DMS153 treated with DMSO at 0.1 percent for 48 hours (cell line): ENCODE data around the gene SYNDIG1L.

ENCODE experiments used
- DNase-seq: peaks from one replicate; lab custom pipeline; 2025; ENCODE audit not compliant: unreplicated experiment; lab: John Stamatoyannopoulos, UW

SYNDIG1L gene

DNA sequence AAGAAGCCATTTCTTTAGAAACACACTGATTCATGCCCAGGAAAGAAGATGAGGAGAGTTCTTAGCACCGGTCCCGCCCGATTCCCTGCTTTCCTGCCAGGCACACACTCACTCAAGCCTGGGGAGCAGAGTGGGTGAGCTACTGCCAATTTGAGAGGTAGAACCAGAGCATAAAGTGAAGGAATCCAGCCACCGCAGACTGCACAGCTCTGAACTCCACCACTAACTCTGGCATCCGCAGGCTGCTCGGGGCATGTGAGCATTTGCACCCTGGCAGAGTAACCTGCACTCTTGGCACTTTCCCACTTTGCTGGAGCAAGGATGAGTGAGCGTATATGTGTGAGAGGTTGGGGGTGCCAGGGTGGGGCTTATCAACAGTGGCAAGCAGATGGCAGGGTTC lies 4.0 kb upstream of the SYNDIG1L start:
- DNase-seq, result no peak

DNA sequence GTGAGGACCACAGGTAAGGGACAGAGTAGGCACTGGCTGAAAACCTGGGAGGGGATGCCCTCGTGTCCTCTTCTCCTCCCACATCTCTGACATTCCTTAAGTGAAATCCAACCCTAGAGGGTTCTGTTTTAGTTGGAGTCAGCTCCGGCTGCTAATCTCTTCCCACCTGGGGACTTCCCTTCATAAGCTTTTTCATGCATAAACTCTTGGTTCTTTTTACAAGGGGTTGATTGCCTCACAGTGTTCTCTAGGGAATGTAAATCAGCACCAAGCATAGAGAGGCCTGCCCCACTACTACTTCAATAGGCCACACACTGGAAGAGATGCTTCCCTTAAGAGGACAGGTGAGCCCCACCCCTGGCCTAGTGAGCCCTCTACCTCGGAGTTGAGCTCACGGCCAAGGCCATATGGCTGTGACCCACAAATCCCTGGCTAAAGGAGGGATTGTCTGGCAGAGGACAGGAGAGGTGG lies 3.2 kb upstream of the SYNDIG1L start:
- no peak for DNase-seq

DNA sequence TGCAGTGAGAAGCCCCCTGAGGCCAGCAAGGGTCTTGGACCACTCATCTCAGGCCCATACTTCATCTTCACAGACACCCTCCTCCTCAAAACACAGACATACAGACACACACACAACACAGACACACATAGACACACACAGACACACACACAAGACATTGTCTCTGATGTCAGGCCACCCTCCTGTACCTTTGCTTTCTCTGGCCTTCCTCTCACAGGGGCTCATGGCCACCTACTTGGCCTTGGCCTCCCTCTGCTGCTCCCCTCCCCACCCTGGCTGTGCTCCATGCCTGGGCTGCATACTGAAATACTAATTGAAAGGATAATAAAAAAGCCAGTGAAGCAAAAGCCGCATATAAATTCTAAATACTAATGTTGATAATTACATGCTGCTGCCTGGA lies 1.6 kb upstream of the SYNDIG1L start:
- no peak for DNase-seq

DNA sequence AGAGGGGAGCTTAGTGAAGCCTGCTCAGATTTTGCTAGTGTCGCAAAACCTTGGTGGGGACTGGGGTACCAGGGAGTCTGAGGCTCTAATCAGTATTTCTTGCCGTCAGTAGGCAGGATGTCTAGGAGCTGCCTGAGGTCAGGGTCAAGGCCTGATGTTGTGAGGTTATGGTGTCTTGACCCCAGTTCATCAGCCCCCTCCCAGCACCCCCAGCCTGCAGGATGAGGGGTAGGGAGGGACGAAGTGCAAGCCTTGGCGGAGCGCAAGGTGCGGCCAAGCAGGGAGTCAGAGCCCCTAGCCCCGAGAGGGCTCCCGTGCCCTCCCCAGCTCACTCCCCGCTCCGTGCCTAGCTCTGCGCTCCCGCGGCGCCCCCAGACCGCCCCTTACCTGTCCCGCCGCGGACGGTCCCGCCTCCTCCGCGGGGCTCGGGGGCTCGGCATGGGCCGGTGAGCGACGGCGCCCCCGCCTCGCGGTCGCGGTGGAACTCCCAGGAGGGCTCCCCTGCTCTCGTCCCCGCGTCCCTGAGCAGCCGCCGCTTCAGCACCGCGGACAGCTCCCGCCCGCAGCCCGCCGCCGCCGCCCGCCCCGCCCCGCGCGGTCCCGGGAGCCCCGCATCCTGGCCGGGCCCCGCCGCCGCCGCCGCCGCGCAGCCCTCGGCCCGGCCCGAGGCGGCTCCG lies 347 bp downstream of the SYNDIG1L start:
- no peak for DNase-seq

DNA sequence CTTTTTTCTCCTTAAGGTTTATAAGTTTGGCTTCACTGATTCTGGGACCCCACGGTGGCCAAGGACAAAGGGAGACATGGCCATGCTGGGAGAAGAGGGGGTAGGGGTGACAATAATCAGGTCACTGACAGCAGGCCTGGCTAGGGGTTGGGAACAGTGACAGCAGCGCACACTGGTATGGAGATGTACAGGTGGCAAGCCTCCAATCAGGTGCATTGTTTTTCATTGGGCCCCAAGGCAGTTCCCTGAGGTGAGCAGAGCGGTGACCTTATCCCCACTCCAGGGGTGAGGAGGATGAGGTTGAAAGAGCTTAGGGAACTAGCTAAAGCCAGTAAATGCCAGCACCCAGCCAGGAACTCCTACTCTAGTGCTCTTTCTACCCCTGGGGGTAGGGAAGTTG lies 1.4 kb downstream of the SYNDIG1L start:
- no peak for DNase-seq

DNA sequence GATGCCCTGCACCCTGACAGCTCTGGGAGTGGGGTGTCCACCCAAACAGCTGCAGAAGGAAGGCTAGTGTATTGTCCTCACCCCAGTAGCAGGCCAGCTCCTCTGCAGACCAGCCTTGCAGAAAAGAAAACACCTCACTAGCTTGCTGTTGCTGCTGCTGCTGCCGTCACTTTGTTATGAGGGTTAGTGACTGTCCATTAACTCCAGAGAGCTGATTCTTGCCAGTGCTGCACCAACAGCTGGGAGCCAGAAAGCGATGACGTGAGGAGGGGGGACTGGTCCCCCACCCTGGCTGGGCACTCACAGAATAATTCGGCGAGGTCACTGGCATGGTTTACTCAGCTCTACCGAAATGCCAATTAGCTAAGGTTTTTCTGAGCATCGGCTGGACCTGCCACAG lies 2.8 kb downstream of the SYNDIG1L start:
- no peak for DNase-seq

DNA sequence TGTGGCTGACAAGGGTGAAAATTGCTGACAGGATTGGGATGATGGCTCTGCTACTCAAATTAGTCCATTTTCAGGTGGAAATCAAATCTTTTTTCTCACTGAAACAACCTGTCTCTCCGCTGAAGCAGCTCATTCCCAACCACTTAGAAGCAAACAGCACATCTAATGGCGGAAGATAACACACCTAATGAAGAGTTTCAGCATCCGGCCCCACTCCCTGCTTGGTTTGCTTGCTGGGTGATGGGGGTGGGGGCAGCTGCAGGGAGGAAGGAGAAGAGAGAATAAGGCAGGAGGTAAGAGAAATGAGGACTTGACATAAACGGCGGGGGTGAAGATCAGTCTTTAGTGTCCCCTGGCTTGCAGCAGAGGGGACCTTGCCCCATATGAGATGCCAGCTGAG lies 4.0 kb downstream of the SYNDIG1L start:
- DNase-seq, result no peak

DNA sequence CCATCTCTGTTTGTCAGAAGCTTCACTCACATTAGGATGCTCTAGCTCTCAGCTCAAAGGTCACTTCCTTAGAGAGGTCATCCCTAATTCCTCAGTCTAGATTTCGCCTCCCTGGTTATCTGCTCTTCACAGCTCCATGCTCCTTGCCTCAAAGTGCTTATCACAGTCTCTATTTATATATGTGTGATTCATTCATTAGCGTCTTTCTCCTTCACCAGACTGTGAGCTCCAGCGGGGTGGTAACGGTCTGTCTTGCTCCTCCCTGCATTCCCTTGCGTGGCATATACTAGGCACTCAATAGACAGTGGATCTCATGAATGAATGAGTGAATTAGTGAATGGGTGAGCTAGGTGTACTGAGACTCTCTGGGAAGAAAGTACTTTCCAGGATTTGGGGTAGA lies 6.9 kb downstream of the SYNDIG1L start:
- no peak for DNase-seq

DNA sequence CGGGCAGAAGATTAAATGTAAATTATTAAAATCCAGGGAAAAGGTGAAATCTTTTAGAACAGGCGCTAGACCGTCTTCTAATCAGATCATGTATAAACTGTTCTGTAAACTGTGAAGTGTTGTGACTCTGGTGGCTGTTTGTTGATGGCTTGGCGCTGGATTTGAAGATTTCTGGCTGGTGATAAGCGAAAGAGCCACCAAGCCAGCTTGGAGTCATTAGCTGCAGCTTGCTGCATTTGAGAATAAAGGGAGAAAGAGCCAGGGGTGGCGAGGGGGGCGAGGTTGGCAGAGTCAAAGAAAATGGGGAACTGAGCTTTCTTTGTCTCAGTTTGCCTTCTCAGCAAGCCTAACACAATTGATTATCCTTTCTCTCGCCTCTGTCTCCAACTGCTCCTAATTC lies 8.0 kb downstream of the SYNDIG1L start:
- no peak for DNase-seq

DNA sequence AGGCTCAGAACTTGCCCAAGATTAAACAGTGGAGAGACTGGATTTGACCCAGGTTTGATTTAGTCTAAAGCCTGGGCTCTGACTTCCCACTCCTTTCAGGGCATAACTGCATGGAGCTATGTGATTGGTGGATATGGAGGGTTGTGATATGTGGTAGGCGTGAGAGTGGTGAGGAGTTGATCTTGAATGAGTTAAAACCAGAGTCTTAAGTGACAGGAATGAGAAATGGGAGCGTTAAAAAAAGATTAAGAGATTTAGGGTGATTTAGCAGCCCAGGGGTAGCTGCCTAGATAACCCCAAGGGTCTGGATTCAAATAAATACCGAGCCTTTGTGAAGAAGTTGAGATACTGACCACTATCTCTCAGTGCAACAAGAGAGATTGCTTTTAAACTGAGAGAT lies 8.4 kb downstream of the SYNDIG1L start:
- no peak for DNase-seq

DNA sequence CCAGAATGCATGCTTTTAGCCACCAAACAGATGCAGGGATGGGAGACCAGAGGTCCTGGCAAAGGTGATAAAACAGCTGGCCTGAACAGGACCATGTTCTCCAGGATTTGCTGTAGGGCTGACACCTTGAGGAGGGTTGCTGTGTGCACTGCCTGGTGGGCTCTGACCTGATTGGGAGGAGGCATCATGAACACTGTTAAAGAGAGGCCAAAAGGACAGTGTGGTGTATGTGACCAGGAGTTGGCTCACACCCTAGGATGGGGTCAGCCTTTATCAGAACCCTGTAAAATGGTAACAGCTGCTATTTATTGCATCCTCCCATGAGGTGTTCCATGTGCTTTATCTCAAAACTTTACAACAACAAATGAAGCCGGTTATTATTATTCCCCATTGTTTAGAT lies 8.8 kb downstream of the SYNDIG1L start:
- no peak for DNase-seq

DNA sequence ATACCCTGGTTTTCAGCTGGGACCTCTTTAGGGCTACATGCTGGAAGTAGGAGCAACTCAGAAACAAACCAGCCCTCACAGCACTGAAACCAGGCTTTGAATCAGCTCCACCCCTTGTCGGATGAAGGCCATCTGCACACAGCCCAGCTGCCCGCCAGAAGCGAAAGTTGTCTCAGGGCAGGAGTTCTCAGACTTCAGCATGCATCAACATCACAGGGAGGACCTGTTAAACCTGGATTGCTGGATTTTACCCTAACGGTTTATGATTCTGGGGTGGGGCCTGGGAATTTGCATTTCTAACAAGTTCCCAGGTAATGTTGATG lies 10.9 kb downstream of the SYNDIG1L start:
- DNase-seq, result no peak

DNA sequence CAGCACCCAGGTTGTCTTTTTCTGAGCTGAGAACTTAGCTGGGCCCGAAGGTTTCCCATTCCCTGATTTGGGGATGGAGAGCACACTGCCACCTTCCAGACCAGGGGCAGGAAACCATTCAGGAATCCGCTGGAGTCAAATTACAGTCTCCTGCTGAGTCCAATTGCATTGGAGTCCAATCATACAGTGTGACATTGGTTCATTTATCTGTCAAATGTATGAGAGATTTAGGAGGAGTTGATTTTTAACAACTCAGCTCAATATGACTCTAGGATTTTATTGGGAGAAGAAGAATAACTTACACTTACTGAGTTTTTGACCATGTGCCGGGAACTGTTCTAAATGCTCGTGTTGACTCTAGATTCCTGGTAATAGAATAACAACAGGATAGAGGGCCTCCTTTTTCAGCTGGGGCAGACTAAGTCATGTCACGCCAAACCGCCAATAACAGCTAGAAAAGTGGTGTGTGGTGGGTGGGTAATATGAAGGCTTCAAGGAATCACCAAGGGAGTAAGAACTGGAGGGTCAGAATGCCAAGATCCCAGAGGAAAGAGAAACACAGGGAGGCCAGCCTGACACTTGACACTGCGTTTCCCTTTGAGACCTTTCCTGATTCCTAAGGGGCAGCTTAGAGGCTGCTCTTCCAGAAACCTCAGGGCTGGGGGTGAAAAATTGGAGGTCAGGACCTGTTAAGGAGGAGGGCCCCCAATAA lies 11.5 kb downstream of the SYNDIG1L start:
- DNase-seq, result no peak

DNA sequence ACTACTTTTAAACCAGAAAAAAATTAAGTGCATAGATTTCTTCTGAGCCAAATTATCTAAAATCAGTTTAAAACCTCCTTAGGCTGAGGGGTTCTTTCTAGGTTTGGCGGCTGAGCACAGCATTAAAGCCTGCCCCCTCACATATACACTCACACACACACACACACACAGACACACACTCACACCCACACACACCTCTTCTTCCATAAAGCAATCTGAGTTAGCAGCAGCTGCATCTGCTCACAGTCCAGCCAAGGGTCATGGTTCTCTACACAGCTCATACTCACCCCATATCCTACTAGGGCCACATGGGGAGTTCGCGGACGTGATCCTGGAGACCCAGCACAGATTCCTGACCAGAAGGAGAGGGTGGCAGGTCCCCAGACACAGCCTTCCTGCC lies 12.4 kb downstream of the SYNDIG1L start:
- no peak for DNase-seq

DNA sequence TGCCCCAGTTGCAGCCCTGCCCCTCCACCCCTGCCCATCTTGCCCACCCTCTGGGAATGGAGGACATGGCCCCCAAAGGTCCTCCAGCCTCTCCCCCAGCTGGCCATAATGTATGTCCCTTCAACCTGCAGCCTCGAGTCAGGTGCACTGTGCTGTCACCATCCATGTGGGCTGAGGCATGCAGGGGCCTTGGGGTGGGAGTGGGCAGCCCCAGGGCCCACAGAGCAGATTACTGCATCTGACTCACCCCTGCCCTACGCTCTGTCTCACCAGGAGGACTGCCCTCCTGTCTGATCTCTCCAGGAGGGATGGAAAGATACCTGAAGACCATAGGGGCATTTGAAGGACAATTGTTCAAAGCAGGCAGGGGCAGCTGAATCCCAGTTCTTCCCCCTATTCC lies 13.3 kb downstream of the SYNDIG1L start:
- no peak for DNase-seq

DNA sequence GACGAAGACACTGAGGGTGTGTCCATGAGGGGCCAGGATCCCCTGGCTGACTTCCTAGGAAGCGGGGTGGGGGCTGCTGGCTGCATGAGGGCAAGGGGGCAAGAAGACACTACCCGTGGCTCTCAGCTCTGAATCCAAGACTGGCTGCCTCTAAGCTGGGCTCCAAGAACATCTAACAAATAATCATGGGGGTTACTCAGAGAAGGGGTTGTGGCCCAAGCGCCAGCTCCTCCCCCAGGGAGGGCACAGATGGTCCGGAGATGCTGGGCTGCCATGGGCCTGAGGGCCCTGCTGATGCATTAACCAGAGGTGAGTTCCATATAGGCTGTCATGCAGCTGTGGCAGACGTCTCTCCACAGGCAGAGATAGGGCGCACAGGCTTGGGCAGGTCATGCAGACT lies 14.3 kb downstream of the SYNDIG1L start:
- DNase-seq, result no peak

DNA sequence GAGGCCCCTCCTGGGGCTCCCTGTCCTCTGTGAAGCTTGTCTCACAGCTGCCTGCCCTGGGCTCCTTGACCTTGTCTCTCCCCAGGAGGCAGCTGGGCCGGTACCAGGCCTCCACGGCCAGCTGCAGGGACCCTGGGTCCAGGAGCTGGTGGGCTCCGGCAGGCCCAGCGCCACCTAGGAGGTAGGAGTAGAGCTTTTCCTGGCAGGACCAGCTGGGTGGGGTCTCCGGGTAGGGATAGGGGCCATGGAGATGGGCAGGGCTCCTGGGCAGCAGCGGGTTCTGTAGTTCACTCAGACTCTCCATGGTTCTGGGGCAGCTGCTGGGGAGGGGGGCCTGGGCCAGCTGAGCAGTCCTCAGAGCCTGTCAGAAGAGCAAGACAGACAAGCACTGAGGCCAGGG lies 16.6 kb downstream of the SYNDIG1L start:
- DNase-seq, result no peak

DNA sequence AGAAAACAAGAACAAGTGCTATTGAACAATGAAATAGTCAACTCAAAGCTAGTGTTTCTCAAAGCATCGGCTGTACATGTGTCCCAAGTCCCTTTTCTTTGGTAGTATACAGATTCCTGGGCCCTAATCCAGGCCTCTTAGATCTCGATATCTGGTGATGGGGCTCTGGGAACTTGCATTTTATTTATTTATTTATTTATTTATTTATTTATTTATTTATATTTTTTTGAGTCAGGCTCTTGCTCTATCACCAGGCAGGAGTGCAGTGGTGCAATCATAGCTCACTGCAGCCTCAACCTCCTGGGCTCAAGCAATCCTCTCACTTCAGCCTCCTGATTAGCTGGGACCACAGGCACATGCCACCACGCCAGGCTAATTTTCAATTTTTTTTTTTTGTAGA lies 17.1 kb downstream of the SYNDIG1L start:
- DNase-seq, result no peak

DNA sequence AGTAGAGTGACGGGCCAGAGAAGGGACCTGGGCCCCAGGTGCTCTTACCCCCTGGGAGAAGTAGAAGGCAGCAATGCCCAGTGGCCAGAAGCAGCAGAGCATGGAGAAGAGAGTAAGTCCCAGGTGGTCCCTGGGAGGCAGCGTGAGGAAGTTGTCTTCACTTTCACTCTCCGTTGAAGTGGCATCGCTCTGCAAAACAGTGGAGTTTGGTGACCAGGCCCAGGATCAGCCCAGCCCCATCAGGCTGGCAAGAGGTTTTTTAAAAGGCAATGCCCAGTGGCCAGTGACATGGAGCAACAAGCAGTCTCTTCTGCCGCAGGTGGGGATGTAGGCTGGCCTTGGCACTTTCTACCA lies 18.2 kb downstream of the SYNDIG1L start:
- DNase-seq, result no peak

DNA sequence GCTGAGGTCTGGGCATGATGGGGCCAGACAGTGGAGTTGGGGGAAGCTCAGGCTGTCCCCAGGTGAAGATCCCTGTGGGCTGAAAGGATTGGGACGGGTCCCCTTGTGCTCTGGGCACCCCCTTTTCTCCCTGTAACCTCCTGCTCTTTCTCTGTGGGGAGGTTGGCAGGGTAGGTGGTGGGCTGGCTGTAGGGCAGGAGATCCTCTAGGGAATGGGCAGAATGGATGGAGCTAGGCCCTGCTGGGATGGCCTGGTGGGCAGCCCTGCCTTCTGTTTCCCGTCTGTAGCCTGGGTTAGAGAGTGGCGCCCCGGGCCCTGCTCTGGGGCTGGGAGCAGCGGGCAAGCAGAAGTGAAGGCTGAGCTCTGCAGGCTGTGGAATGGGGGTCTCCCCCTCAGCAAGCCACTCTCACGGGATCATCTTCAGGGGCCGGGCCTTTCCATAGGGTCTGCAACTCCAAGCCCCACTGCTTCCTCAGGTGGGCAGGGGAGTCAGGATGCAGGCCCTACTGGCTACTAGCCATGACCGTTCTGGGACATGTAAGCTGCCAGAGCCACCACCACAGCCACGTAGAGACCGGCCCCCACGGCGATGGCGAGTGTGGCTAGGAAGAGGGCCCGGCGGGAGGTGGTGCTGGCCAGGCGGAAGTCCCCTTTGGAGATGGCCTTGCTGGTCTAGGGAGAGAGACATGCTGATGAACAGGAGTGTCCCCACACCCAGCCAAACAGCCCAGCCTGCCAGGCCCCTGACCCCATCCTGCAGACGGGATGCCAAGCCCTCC lies 18.8 kb downstream of the SYNDIG1L start:
- DNase-seq, result no peak

DNA sequence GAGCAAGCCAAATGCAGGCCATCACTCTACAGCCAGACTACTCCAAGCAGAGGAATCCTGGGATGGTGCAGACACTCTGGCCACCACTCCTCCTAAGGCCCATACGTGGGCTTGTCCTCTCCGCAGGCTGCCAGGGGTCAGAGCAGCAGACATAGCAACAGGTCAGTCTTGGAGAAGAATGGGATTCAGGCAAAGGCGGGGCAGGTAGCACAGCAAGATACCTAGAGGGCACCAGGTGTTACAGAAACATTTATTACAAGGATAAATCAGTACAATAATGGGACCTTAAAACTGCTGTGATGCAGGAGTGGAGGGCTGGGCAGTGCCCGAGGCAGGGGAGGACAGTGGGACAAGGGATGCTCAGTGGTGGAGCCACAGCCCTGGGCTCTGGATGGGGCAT lies 20.3 kb downstream of the SYNDIG1L start:
- no peak for DNase-seq

DNA sequence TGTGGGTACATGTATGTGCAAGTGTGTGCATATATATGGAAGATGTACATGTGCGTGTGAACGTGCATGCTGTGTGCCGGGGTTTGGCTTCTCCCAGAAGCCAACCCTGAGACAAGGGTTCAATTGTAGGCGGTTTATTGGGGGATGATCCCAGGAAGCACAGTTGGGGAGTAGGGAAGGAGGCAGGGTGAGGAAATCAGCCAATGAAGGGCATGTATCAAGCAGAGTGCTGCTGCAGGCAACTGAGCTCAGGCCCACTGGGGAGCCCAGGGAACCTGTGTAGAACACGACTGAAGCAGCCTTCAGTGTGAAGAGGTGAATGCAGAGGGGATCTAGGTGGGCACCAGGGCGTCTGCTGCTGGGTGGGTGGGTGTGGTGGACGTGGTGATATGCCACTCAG lies 21.6 kb downstream of the SYNDIG1L start:
- DNase-seq, result no peak
